Measurements from ENCODE around the gene SYT1.

Gene SYT1

GRCh38 chr12:79067977-79068376, 203.4 kb downstream of the SYT1 start:
- DNase-seq = no peak

GRCh38 chr12:79069009-79069408, 204.4 kb downstream of the SYT1 start:
- peak; percentile 27 for DNase-seq

GRCh38 chr12:79071498-79071897, 206.9 kb downstream of the SYT1 start:
- no peak for DNase-seq

- no peak for DNase-seq
Measured at GRCh38 chr12:79073506-79073905, 208.9 kb downstream of the SYT1 start.

- no peak for DNase-seq
Measured at GRCh38 chr12:79082595-79082994, 218.0 kb downstream of the SYT1 start.

GRCh38 chr12:79083181-79083580, 218.6 kb downstream of the SYT1 start:
- DNase-seq = peak; percentile 43

GRCh38 chr12:79085106-79085682, 220.6 kb downstream of the SYT1 start:
- DNase-seq = no peak

- no peak for DNase-seq
Measured at GRCh38 chr12:79086541-79087296, 222.1 kb downstream of the SYT1 start.

- DNase-seq = no peak
Measured at GRCh38 chr12:79098530-79098929, 234.0 kb downstream of the SYT1 start.

- DNase-seq = no peak
Measured at GRCh38 chr12:79108962-79109361, 244.4 kb downstream of the SYT1 start.

- DNase-seq = peak; percentile 41
Measured at GRCh38 chr12:79114896-79115295, 250.3 kb downstream of the SYT1 start.

- no peak for DNase-seq
Measured at GRCh38 chr12:79115743-79116142, 251.2 kb downstream of the SYT1 start.

- no peak for DNase-seq
Measured at GRCh38 chr12:79119796-79120195, 255.2 kb downstream of the SYT1 start.

- no peak for DNase-seq
Measured at GRCh38 chr12:79121486-79121885, 256.9 kb downstream of the SYT1 start.

- no peak for DNase-seq
Measured at GRCh38 chr12:79124385-79124784, 259.8 kb downstream of the SYT1 start.

- no peak for DNase-seq
Measured at GRCh38 chr12:79125358-79125757, 260.8 kb downstream of the SYT1 start.

GRCh38 chr12:79127271-79127751, 262.7 kb downstream of the SYT1 start:
- DNase-seq = no peak

GRCh38 chr12:79128956-79129355, 264.4 kb downstream of the SYT1 start:
- no peak for DNase-seq

GRCh38 chr12:79138872-79139271, 274.3 kb downstream of the SYT1 start:
- DNase-seq = no peak

GRCh38 chr12:79140711-79141110, 276.1 kb downstream of the SYT1 start:
- no peak for DNase-seq

- DNase-seq = no peak
Measured at GRCh38 chr12:79141776-79142175, 277.2 kb downstream of the SYT1 start.

GRCh38 chr12:79143803-79144202, 279.2 kb downstream of the SYT1 start:
- DNase-seq = peak; percentile 42

GRCh38 chr12:79151956-79152355, 287.4 kb downstream of the SYT1 start:
- DNase-seq = no peak

GRCh38 chr12:79155683-79156082, 291.1 kb downstream of the SYT1 start:
- DNase-seq = no peak

All from NCI-H1105 (cell line).